Measurements from ENCODE around the gene ANKRD39.

ANKRD39 gene

GRCh38 chr2:96878796-96879544 lies 21.2 kb upstream of the ANKRD39 start:
- Mint-ChIP-seq H3K9me3 (no peaks in the 10 kb centered on the region), H3K36me3 (ENCODE audit: low read depth) (no peaks in the 10 kb centered on the region), H3K4me3 (no peak overlapping the region), H3K27me3 (ENCODE audit: low read depth, poor library complexity) (peaks cover 3% of the 10 kb centered on the region), H3K27ac (no peak overlapping the region), H3K4me1 (peaks cover 89% of the 10 kb centered on the region)
- TF ChIP-seq, protein P1, sequence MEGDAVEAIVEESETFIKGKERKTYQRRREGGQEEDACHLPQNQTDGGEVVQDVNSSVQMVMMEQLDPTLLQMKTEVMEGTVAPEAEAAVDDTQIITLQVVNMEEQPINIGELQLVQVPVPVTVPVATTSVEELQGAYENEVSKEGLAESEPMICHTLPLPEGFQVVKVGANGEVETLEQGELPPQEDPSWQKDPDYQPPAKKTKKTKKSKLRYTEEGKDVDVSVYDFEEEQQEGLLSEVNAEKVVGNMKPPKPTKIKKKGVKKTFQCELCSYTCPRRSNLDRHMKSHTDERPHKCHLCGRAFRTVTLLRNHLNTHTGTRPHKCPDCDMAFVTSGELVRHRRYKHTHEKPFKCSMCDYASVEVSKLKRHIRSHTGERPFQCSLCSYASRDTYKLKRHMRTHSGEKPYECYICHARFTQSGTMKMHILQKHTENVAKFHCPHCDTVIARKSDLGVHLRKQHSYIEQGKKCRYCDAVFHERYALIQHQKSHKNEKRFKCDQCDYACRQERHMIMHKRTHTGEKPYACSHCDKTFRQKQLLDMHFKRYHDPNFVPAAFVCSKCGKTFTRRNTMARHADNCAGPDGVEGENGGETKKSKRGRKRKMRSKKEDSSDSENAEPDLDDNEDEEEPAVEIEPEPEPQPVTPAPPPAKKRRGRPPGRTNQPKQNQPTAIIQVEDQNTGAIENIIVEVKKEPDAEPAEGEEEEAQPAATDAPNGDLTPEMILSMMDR (IDR thresholded peaks at IDR 0.05): no peak
- DNase-seq: no peak

- TF ChIP-seq, protein P1 (IDR thresholded peaks at IDR 0.05): no peak
- H3K36me3 Mint-ChIP-seq (ENCODE audit: low read depth): no peaks in the 10 kb centered on the region
- H3K4me3 Mint-ChIP-seq: no peak overlapping the region
- no peak overlapping the region for H3K27ac Mint-ChIP-seq
- no peak for DNase-seq
- H3K9me3 Mint-ChIP-seq: no peaks in the 10 kb centered on the region
- H3K4me1 Mint-ChIP-seq: peaks cover 90% of the 10 kb centered on the region
- peaks cover 3% of the 10 kb centered on the region for H3K27me3 Mint-ChIP-seq (ENCODE audit: low read depth, poor library complexity)
Measured at GRCh38 chr2:96878171-96878570, 20.4 kb upstream of the ANKRD39 start.

DNA sequence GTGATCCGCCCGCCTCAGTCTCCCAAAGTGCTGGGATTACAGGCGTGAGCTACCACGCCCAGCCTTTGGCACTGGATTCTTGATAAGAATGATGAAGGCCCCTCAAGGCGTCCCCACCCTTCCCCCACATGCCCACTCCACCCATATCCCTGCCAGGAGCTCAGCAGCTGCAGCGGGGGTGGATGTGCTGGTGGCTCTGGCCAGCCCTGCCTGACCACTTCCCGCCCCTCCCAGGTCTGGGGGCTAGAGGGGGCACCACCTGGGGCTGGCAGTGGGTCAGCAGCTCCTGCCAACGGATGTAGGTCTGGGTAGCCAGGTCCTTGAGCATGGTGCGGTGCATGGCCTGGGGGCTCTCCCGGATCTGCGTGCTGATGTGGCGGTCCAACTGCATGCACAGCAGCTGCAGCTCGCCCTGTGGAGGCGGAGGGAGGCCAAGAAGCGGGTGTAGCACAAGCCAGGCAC lies 19.8 kb upstream of the ANKRD39 start:
- H3K36me3 Mint-ChIP-seq (ENCODE audit: low read depth): no peaks in the 10 kb centered on the region
- peaks cover 3% of the 10 kb centered on the region for H3K27me3 Mint-ChIP-seq (ENCODE audit: low read depth, poor library complexity)
- H3K4me3 Mint-ChIP-seq: no peak overlapping the region
- H3K27ac Mint-ChIP-seq: no peak overlapping the region
- peaks cover 90% of the 10 kb centered on the region for H3K4me1 Mint-ChIP-seq
- DNase-seq: no peak
- TF ChIP-seq, protein P1 (IDR thresholded peaks at IDR 0.05): no peak
- H3K9me3 Mint-ChIP-seq: no peaks in the 10 kb centered on the region

DNA sequence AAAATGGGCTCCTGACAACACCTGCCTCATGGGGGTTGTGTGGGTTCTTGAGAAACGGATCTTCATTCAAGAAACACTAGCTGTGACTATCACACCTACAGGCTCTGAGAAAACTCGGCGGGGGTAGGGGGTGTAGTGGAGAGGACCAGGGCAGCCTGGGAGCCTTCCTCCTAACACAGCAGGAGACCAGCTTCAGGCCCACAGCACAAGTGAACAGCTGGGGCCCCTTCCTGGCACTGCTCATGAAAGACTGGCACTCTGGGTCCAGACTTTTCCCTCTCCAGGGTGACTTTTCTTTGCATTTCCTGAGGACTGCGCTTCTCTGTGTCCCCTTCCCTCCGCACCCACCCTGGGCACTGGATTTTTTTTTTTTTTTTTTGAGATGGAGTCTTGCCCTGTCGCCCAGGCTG lies 19.2 kb upstream of the ANKRD39 start:
- peaks cover 90% of the 10 kb centered on the region for H3K4me1 Mint-ChIP-seq
- no peak overlapping the region for H3K27ac Mint-ChIP-seq
- no peaks in the 10 kb centered on the region for H3K36me3 Mint-ChIP-seq (ENCODE audit: low read depth)
- TF ChIP-seq, protein P1 (IDR thresholded peaks at IDR 0.05): no peak
- H3K9me3 Mint-ChIP-seq: no peaks in the 10 kb centered on the region
- H3K4me3 Mint-ChIP-seq: no peak overlapping the region
- DNase-seq: no peak
- peaks cover 3% of the 10 kb centered on the region for H3K27me3 Mint-ChIP-seq (ENCODE audit: low read depth, poor library complexity)

DNA sequence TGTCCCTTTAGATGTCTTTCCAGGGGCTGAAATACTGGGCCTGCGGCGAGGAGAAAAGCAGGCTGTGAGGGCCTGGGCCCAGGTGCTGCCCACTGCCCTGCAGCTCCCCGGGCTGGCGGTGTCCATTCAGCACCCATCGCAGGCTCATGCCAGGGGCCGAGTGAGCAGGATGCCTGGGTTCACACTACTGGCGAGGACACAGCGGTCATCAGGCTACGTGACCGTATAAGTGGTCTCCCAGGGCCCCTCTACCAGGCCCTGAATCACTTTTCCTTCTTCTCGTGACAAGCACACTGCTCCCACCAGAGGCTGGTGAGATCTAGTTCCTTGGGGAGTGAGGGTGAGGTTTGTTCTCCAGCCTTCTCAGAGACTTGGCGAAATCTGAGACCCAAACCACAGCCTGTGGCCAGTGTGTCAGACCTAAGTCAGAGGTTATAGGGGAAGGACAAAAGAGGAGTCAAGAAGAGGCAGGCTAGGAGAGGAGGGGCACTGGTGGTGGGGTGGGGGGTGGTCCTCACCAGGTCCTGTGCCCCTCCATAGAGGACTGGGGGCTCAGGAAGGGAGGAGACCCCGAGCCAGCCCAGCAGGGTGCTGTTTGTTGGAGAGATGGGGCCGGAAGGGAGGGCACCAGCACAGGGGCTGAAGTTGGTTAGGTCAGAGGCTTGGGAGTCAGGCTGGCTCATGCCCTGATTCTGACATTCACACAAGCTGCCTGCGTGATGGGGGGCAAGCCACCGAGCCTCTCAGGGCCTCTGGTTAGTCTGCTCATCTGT lies 18.6 kb upstream of the ANKRD39 start:
- Mint-ChIP-seq H3K4me3 (peak overlapping the region; percentile 47), H3K27me3 (ENCODE audit: low read depth, poor library complexity) (peaks cover 3% of the 10 kb centered on the region), H3K27ac (peak overlapping the region; percentile 96), H3K9me3 (no peaks in the 10 kb centered on the region), H3K36me3 (ENCODE audit: low read depth) (no peaks in the 10 kb centered on the region), H3K4me1 (peaks cover 86% of the 10 kb centered on the region)
- no peak for DNase-seq
- TF ChIP-seq, protein P1 (IDR thresholded peaks at IDR 0.05): no peak

Measured in nephron progenitor cell (in vitro differentiated cells).